IMR-90 (cell line): ENCODE measurements around the gene ACOX3. TPM values are rescaled to one million over a fixed set of nuclear protein-coding genes. Genes with fewer than 3 reads are reported as not detected.

Experiments used
- ATAC-seq: fragments of 200-7000 bp; cut with Tn5 transposase; 2 replicates; pipeline ENCODE4 v1.9.1; 2020; ENCODE audit warnings: low read depth, mild to moderate bottlenecking, moderate library complexity
- BruUV-seq: library from RNA; stranded (reverse); fragments of 400-500 nt; replicated peaks from 2 replicates; lab custom pipeline; 2021; lab: Mats Ljungman, UMichigan
- CTCF ChIA-PET: fragments of 300-600 bp; formaldehyde crosslinking; extraction: SDS; loops from one replicate; lab custom pipeline; 2021; ENCODE audit warnings: antibody characterized with exemption; lab: Yijun Ruan, JAX
- POLR2A ChIA-PET: fragments of 300-600 bp; sonication (Branson Sonifier 250); formaldehyde crosslinking; loops from one replicate; lab custom pipeline; 2022; ENCODE audit warnings: antibody characterized with exemption; ENCODE audit not compliant: unreplicated experiment; lab: Charles Lee
- DNase-seq: peaks from one replicate; pipeline ENCODE4 v3.0.0; 2013
- H2AFZ ChIP-seq: replicated peaks from 2 replicates; pipeline ENCODE3; 2013; ENCODE audit warnings: low read length, mild to moderate bottlenecking; ENCODE audit not compliant: poor library complexity
- H2AK5ac ChIP-seq: 2 replicates; pipeline ENCODE4 v1.6.1; 2013; ENCODE audit warnings: low read depth, low read length, inconsistent platforms
- H2AK9ac ChIP-seq: replicated peaks from 2 replicates; pipeline ENCODE3; 2013; ENCODE audit warnings: mild to moderate bottlenecking, low read depth, low read length, moderate library complexity; ENCODE audit not compliant: poor library complexity
- H2BK120ac ChIP-seq: 2 replicates; pipeline ENCODE4 v1.6.1; 2013; ENCODE audit warnings: low read depth, low read length, inconsistent platforms
- H2BK15ac ChIP-seq: 3 replicates; pipeline ENCODE4 v1.6.1; 2013; ENCODE audit warnings: low read depth, low read length, inconsistent platforms
- H2BK20ac ChIP-seq: 2 replicates; pipeline ENCODE4 v1.6.1; 2013; ENCODE audit warnings: low read depth, mild to moderate bottlenecking, inconsistent platforms, low read length, moderate library complexity
- H2BK5ac ChIP-seq: 2 replicates; pipeline ENCODE4 v1.6.1; 2013; ENCODE audit warnings: mild to moderate bottlenecking, low read depth, low read length, inconsistent platforms; ENCODE audit not compliant: poor library complexity, severe bottlenecking
- H3K14ac ChIP-seq: replicated peaks from 2 replicates; pipeline ENCODE4 v1.6.1; 2013; ENCODE audit warnings: low read depth, low read length, inconsistent platforms
- H3K18ac ChIP-seq: 2 replicates; pipeline ENCODE4 v1.6.1; 2013; ENCODE audit warnings: low read depth, low read length, control low read depth
- H3K23ac ChIP-seq: 2 replicates; pipeline ENCODE4 v1.6.1; 2013; ENCODE audit warnings: low read depth, low read length, inconsistent platforms
- H3K27ac ChIP-seq: 2 replicates; pipeline ENCODE4 v1.5.1; 2013; ENCODE audit warnings: mild to moderate bottlenecking, control low read depth, low read length; ENCODE audit not compliant: insufficient read depth
- H3K27me3 ChIP-seq: 2 replicates; pipeline ENCODE4 v1.6.1; 2013; ENCODE audit warnings: low read length; ENCODE audit not compliant: control insufficient read depth, insufficient read depth
- H3K36me3 ChIP-seq: 2 replicates; pipeline ENCODE4 v1.6.1; 2013; ENCODE audit warnings: low read length, mixed read lengths; ENCODE audit not compliant: control insufficient read depth, insufficient read depth
- H3K4ac ChIP-seq: 2 replicates; pipeline ENCODE4 v1.6.1; 2013; ENCODE audit warnings: low read depth, low read length, inconsistent platforms
- H3K4me1 ChIP-seq: 2 replicates; pipeline ENCODE4 v1.6.1; 2013; ENCODE audit warnings: low read length, mixed read lengths; ENCODE audit not compliant: control insufficient read depth, insufficient read depth
- H3K4me2 ChIP-seq: 2 replicates; pipeline ENCODE4 v1.6.1; 2013; ENCODE audit warnings: low read depth, mild to moderate bottlenecking, control low read depth, low read length, moderate library complexity
- H3K4me3 ChIP-seq: 2 replicates; pipeline ENCODE4 v1.5.1; 2013; ENCODE audit warnings: low read depth, mild to moderate bottlenecking, control low read depth, low read length, moderate library complexity; ENCODE audit not compliant: insufficient read depth
- H3K56ac ChIP-seq: 2 replicates; pipeline ENCODE4 v1.6.1; 2013; ENCODE audit warnings: low read length, inconsistent platforms; ENCODE audit not compliant: insufficient read depth; ENCODE audit errors: extremely low read depth
- H3K79me1 ChIP-seq, 2 experiments: 2 replicates each; pipeline ENCODE4 v1.6.1; 2013; ENCODE audit warnings: low read length in 2 of 2, inconsistent platforms in 1 of 2, low read depth in 1 of 2
- H3K9ac ChIP-seq: 2 replicates; pipeline ENCODE4 v1.6.1; 2013; ENCODE audit warnings: low read depth, low read length, control low read depth
- H3K9me1 ChIP-seq: 2 replicates; pipeline ENCODE4 v1.6.1; 2013; ENCODE audit warnings: low read length, inconsistent platforms; ENCODE audit not compliant: insufficient read depth
- H3K9me3 ChIP-seq: 2 replicates; pipeline ENCODE4 v1.6.1; 2013; ENCODE audit warnings: low read length; ENCODE audit not compliant: control insufficient read depth, insufficient read depth
- H4K20me1 ChIP-seq: 2 replicates; pipeline ENCODE4 v1.6.1; 2013; ENCODE audit warnings: low read length, inconsistent platforms; ENCODE audit not compliant: insufficient read depth
- H4K5ac ChIP-seq: 2 replicates; pipeline ENCODE4 v1.6.1; 2013; ENCODE audit warnings: mild to moderate bottlenecking, low read depth, low read length, control low read depth
- H4K8ac ChIP-seq, 2 experiments: 2 replicates each; pipeline ENCODE4 v1.6.1; 2013; ENCODE audit warnings: low read depth in 2 of 2, low read length in 2 of 2, control low read depth in 1 of 2, inconsistent platforms in 1 of 2
- H4K91ac ChIP-seq: 2 replicates; pipeline ENCODE4 v1.6.1; 2013; ENCODE audit warnings: low read depth, low read length, inconsistent platforms; ENCODE audit not compliant: insufficient read depth
- CHD1 ChIP-seq: IDR thresholded peaks from 2 replicates; pipeline ENCODE4 v1.6.1; 2012; ENCODE audit warnings: low read depth, low read length, improper control_type of control experiment
- POLR2A ChIP-seq: IDR thresholded peaks from 2 replicates; pipeline ENCODE4 v1.6.1; 2012; ENCODE audit warnings: mild to moderate bottlenecking, low read depth, low read length
- SMC3 ChIP-seq: fragments of 150-350 bp; IDR thresholded peaks from 2 replicates; pipeline ENCODE4 v1.6.1; 2016; ENCODE audit warnings: low read depth, mild to moderate bottlenecking, antibody characterized with exemption, low read length, moderate library complexity
- WGBS, 2 experiments: methylation state at CpG; one replicate each; pipeline versions ENCODE4 v1.1.5 to v1.1.7; 2013; ENCODE audit warnings: missing lambda C conversion rate in 2 of 2; ENCODE audit not compliant: insufficient read length in 1 of 2; ENCODE audit errors: extremely low coverage in 2 of 2; 5-methylcytosine and 5-hydroxymethylcytosine counted together
- dilution Hi-C: fragments of 300-500 bp; cut with HindIII; formaldehyde crosslinking; loops from one replicate; pipeline ENCODE4 v1.14.3; 2018; ENCODE audit warnings: low sequenced_read_pairs; ENCODE audit not compliant: unreplicated experiment
- in situ Hi-C: fragments of 300-500 bp; cut with MboI; formaldehyde crosslinking; loops from 3 replicates; pipeline ENCODE4 v1.14.3; 2019; ENCODE audit warnings: low sequenced_read_pairs, inconsistent platforms, mixed read lengths
- intact Hi-C: fragments of 100-400 bp; cut with micrococcal nuclease; formaldehyde crosslinking; loops from 2 replicates; pipeline ENCODE4 v1.10.0; 2022
- polyA plus RNA-seq, 3 experiments: library from polyadenylated mRNA; depleted of rRNA; stranded (reverse); fragments of >200 nt; gene quantifications; 2 replicates each; pipeline ENCODE4 v1.2.3, GENCODE V29; 2012; ENCODE audit warnings: low replicate concordance in 1 of 3
- total RNA-seq: library from RNA; depleted of rRNA; stranded (reverse); fragments of >200 nt; gene quantifications from 2 replicates; pipeline ENCODE4 v1.2.3, GENCODE V29; 2012

ACOX3 gene
- total and polyA plus RNA-seq, 2 of the 4 experiments (the other 2 are of a cell fraction), result 15.2 to 25.8 TPM

DNA sequence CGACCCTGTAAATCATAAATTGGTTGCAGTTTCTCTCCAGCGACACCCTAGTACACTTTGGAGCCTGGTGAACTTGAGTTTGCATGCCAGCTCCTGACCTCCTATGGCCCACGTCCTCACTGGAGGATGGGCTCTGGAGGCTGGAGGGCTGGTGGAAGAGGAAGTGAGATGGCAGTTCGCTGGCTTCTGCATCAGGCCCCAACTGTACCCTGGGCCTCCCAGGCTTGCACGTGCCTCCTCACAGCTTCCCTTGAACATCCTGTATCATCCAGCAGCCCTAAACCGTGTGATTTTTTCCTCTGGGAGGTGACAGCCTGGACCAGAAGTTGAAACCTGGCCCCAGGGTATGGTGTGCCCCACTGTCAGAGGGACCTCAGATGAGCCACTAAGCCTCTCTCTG, 92.5 kb downstream of the ACOX3 start:
- H3K9ac ChIP-seq, result no peak overlapping the region
- no peak overlapping the region for H3K56ac ChIP-seq
- H4K91ac ChIP-seq, result no peak overlapping the region; the same call in 1 of the 2 replicates
- WGBS, 2 experiments, result no CpG with 5 or more reads among the region's 6 CpGs
- TF ChIP-seq CHD1 (no peak), POLR2A (no peak), SMC3 (no peak)
- ChIA-PET CTCF (no interaction called here), POLR2A (no interaction called here)
- peaks cover 1% of the 10 kb centered on the region; the same call in 1 of the 2 replicates for H3K9me1 ChIP-seq
- H3K9me3 ChIP-seq, result no peaks in the 10 kb centered on the region
- H3K36me3 ChIP-seq, result no peaks in the 10 kb centered on the region
- no peak overlapping the region for H2BK20ac ChIP-seq
- H4K5ac ChIP-seq, result no peak overlapping the region
- H2AFZ ChIP-seq, result no peak overlapping the region
- intact Hi-C loops, result no loop called here
- no peak overlapping the region for H2BK15ac ChIP-seq
- DNase-seq (no peak), ATAC-seq (no peak)
- H3K79me1 ChIP-seq, result no peaks in the 10 kb centered on the region
- no peak overlapping the region for H3K4me3 ChIP-seq
- H2BK120ac ChIP-seq, result no peak overlapping the region
- H3K27ac ChIP-seq, result no peak overlapping the region
- H2AK5ac ChIP-seq, result no peak overlapping the region
- H3K4ac ChIP-seq, result no peak overlapping the region
- no peak overlapping the region for H2AK9ac ChIP-seq
- H4K8ac ChIP-seq, result no peak overlapping the region
- H3K18ac ChIP-seq, result no peak overlapping the region
- in situ Hi-C loops, result no loop called here
- dilution Hi-C loops, result no loop called here
- H3K14ac ChIP-seq, result no peak overlapping the region
- H2BK5ac ChIP-seq, result no peak overlapping the region
- H3K23ac ChIP-seq, result no peak overlapping the region
- H3K4me2 ChIP-seq, result no peak overlapping the region
- no TSS peak for BruUV-seq
- peaks cover 19% of the 10 kb centered on the region for H3K27me3 ChIP-seq
- H3K4me1 ChIP-seq, result peaks cover 10% of the 10 kb centered on the region; the same call in 1 of the 2 replicates
- H4K20me1 ChIP-seq, result no peaks in the 10 kb centered on the region
